RWPE2 (cell line): Measurements from ENCODE around the gene NUDT3.

Experiments used
- ATAC-seq: fragments of 200-7000 bp; cut with Tn5 transposase; 3 replicates; pipeline ENCODE4 v1.9.1; 2021; ENCODE audit warnings: low read depth
- DNase-seq: peaks from one replicate; pipeline ENCODE4 v3.0.0-alpha.2; 2020; ENCODE audit warnings: low spot score
- H3K27ac ChIP-seq: fragments of 450-650 bp; 2 replicates; pipeline ENCODE4 v1.5.1; 2017; ENCODE audit warnings: mild to moderate bottlenecking; ENCODE audit not compliant: poor library complexity, severe bottlenecking
- H3K27me3 ChIP-seq: fragments of 250-450 bp; sonication (Bioruptor Pico); 2 replicates; pipeline ENCODE4 v1.5.1; 2021; ENCODE audit warnings: mild to moderate bottlenecking, moderate library complexity; ENCODE audit not compliant: insufficient read depth, poor library complexity, severe bottlenecking
- H3K36me3 ChIP-seq: fragments of 250-450 bp; sonication (Bioruptor Pico); 2 replicates; pipeline ENCODE4 v1.5.1; 2020; ENCODE audit warnings: low read depth, mild to moderate bottlenecking, moderate library complexity
- H3K4me1 ChIP-seq: fragments of 250-450 bp; sonication (Bioruptor Pico); 2 replicates; pipeline ENCODE4 v1.5.1; 2021; ENCODE audit warnings: mild to moderate bottlenecking, moderate library complexity; ENCODE audit not compliant: insufficient read depth, poor library complexity, severe bottlenecking
- H3K4me3 ChIP-seq: fragments of 250-450 bp; sonication (Bioruptor Pico); 2 replicates; pipeline ENCODE4 v1.5.1; 2021; ENCODE audit warnings: mild to moderate bottlenecking, moderate library complexity; ENCODE audit not compliant: severe bottlenecking
- H3K9me3 ChIP-seq: fragments of 250-450 bp; sonication (Bioruptor Pico); 2 replicates; pipeline ENCODE4 v1.5.1; 2021; ENCODE audit warnings: mild to moderate bottlenecking, moderate library complexity; ENCODE audit not compliant: severe bottlenecking
- TF ChIP-seq, protein P1 (sequence below): fragments of 450-650 bp; IDR thresholded peaks from one replicate; pipeline ENCODE4 v1.5.1; 2017; ENCODE audit warnings: mild to moderate bottlenecking, moderate library complexity; ENCODE audit not compliant: poor library complexity, severe bottlenecking

NUDT3 gene

DNA sequence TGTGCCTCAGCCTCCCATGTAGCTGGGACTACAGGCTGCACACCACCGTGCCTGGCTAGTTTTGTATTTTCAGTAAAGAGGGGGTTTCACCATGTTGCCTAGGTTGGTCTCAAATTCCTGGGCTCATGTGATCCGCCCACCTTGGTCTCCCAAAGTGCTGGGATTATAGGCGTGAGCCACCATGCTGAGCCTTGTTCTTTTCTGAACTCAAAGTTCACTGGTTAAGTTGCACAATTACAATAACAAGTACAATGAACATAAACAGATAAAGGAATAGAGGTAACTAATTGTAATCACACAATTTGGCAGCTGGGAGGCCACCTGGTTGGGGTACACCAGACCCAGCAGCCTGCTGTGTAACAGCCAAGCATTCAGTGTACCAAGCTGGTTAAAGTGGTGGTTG is 6.7 kb downstream of the NUDT3 start:
- H3K4me3 ChIP-seq: no peak overlapping the region
- H3K27me3 ChIP-seq: no peaks in the 10 kb centered on the region
- ATAC-seq: no peak
- DNase-seq: no peak
- H3K4me1 ChIP-seq: peaks cover 5% of the 10 kb centered on the region
- no peaks in the 10 kb centered on the region for H3K9me3 ChIP-seq
- no peak overlapping the region for H3K27ac ChIP-seq
- H3K36me3 ChIP-seq: peaks cover 2% of the 10 kb centered on the region; the same call in 1 of the 2 replicates
- TF ChIP-seq, protein P1, sequence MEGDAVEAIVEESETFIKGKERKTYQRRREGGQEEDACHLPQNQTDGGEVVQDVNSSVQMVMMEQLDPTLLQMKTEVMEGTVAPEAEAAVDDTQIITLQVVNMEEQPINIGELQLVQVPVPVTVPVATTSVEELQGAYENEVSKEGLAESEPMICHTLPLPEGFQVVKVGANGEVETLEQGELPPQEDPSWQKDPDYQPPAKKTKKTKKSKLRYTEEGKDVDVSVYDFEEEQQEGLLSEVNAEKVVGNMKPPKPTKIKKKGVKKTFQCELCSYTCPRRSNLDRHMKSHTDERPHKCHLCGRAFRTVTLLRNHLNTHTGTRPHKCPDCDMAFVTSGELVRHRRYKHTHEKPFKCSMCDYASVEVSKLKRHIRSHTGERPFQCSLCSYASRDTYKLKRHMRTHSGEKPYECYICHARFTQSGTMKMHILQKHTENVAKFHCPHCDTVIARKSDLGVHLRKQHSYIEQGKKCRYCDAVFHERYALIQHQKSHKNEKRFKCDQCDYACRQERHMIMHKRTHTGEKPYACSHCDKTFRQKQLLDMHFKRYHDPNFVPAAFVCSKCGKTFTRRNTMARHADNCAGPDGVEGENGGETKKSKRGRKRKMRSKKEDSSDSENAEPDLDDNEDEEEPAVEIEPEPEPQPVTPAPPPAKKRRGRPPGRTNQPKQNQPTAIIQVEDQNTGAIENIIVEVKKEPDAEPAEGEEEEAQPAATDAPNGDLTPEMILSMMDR: no peak

DNA sequence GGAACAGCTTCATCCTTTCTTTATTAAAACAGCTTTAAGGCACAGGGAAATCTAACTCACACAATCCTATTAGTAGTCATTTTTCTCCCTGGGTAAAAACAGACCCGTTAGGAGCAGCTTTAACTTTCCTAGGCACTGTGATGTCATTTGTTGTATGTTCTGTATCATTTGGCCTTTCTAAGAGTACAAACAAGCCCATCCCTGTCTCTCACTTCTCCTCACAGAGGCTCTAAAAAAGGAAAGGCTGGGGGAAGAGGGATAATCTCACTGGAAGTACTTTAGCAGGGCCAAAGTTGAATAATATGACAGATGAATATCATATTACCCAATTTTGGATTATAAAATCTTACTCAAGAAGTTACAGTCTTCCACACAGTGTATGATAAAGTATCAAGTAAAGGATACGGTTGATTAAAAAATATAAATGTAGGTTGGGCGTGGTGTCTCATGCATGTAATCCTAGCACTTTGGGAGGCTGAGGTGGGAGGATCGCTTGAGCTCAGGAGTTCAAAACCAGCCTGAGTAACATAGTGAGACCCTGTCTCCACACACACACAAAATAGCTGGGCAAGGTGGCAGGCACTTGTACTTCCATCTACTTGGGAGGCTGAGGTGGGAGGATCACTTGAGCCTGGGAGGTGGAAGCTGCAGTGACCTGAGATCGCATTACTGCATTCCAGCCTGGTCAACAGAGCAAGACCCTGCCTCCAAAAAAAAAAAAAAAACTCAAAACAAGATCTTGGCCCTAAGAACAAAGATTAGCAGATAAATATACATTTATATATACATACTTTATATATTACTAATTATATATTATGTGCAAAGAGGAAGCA is 7.9 kb downstream of the NUDT3 start:
- ATAC-seq (no peak), DNase-seq (no peak)
- Histone ChIP-seq H3K36me3 (peaks cover 2% of the 10 kb centered on the region; the same call in 1 of the 2 replicates), H3K4me1 (no peaks in the 10 kb centered on the region), H3K4me3 (no peak overlapping the region), H3K27me3 (no peaks in the 10 kb centered on the region), H3K27ac (no peak overlapping the region), H3K9me3 (no peaks in the 10 kb centered on the region)
- TF ChIP-seq, protein P1: no peak

DNA sequence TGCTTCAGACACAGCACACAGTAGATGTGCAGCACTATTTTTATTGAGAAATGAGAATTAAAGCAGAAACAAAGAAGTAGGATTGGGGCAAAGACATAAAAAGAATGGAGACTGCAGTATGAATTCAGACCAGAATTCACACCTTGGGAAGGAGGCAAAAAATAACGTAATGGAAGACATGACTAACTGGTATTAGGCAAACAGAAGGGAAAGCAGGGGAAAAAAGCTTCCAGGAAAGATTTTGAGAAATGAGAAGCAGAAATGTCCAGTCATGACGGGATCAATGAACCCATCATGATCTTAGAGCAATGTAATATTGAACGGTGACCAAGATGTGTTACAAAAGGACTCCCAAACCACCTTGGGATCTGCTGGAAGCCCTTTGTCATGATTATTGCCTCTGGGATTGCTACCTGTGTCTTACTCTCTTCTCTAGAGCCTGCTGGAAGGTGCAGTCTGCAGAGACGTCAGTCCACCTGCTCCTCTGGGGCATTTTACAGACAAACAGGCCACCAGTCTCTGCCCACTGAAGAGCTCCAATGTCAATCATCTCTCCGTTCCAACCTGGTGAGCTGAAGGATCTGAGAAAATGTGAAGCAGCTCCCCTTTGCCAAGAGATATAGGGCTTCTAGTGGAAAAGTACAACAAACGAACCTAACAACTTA is 8.7 kb downstream of the NUDT3 start:
- DNase-seq (no peak), ATAC-seq (no peak)
- TF ChIP-seq, protein P1: no peak

GRCh38 chr6:34383161-34383631 is 9.3 kb downstream of the NUDT3 start:
- H3K36me3 ChIP-seq: no peaks in the 10 kb centered on the region
- no peak for DNase-seq
- TF ChIP-seq, protein P1: no peak
- no peak for ATAC-seq
- H3K9me3 ChIP-seq: no peaks in the 10 kb centered on the region
- H3K27ac ChIP-seq: no peak overlapping the region
- H3K27me3 ChIP-seq: no peaks in the 10 kb centered on the region
- H3K4me1 ChIP-seq: no peaks in the 10 kb centered on the region
- H3K4me3 ChIP-seq: no peak overlapping the region

More for the DNA sequence above, 8.7 kb downstream of the NUDT3 start:
- Histone ChIP-seq H3K4me3 (no peak overlapping the region), H3K27me3 (no peaks in the 10 kb centered on the region), H3K4me1 (no peaks in the 10 kb centered on the region), H3K36me3 (no peaks in the 10 kb centered on the region), H3K9me3 (no peaks in the 10 kb centered on the region), H3K27ac (no peak overlapping the region)
